HFFc6 (cell line): Measurements from ENCODE around the gene ZNF679. TPM values are rescaled to one million over a fixed set of nuclear protein-coding genes. Genes with fewer than 3 reads are reported as not detected.
A peak's percentile ranks its signal among the peaks of the same experiment; 100 is the strongest.
"Not testable (repeated sequence)": the region's sequence is repeated elsewhere in the genome, so short reads cannot be mapped to it uniquely, and the experiment has no call there.

ENCODE experiments used
- DNase-seq: peaks from one replicate; pipeline ENCODE4 v3.0.0-alpha.2; 2018
- H3K27ac Mint-ChIP-seq: 2 replicates; pipeline ENCODE4 v1.8.0; 2020; ENCODE audit warnings: mild to moderate bottlenecking, mixed read lengths
- H3K27me3 Mint-ChIP-seq: 2 replicates; pipeline ENCODE4 v1.8.0; 2021; ENCODE audit warnings: mild to moderate bottlenecking, moderate library complexity, mixed read lengths; ENCODE audit not compliant: insufficient read depth
- H3K36me3 Mint-ChIP-seq: 2 replicates; pipeline ENCODE4 v1.8.0; 2021; ENCODE audit warnings: low read depth, mixed read lengths
- H3K4me1 Mint-ChIP-seq: 2 replicates; pipeline ENCODE4 v1.8.0; 2020; ENCODE audit warnings: low read depth, mixed read lengths
- H3K4me3 Mint-ChIP-seq: 2 replicates; pipeline ENCODE4 v1.8.0; 2020; ENCODE audit warnings: mild to moderate bottlenecking, moderate library complexity, mixed read lengths
- H3K9me3 Mint-ChIP-seq: 2 replicates; pipeline ENCODE4 v1.8.0; 2020; ENCODE audit warnings: mild to moderate bottlenecking, mixed read lengths
- CTCF ChIP-seq: fragments of 200-600 bp; sonication (generic); IDR thresholded peaks from 2 replicates; pipeline ENCODE4 v1.5.0; 2021; ENCODE audit warnings: antibody characterized with exemption, mild to moderate bottlenecking
- long read RNA-seq: library from polyadenylated mRNA; unstranded; transcript quantifications from one replicate; pipeline ENCODE4 v2.0.0, GENCODE V29; 2019
- total RNA-seq, 6 experiments: library from RNA; stranded (reverse); fragmentation: NEBNext Ultra II Directional; extraction: Animal tissue kit (Norgen Biotek cat#: 25700); gene quantifications; 2 replicates in 1 of 6; 3 replicates in 5 of 6; pipeline ENCODE4 v1.2.3, GENCODE V29; 2021

Gene ZNF679
- total RNA-seq, result not detected
- long read RNA-seq, result 0 reads

- H3K27ac Mint-ChIP-seq, H3K4me3 Mint-ChIP-seq: not testable (repeated sequence)
- H3K9me3 Mint-ChIP-seq, result peaks cover 84% of the 10 kb centered on the region
These were observed at the start of gene ZNF679 for GRCh38 chr7:64228174-64228573. TSS of gene ZNF679 (plus strand) at chr7:64228474. CDS start at chr7:64249118, 20,644 bp downstream.

DNA sequence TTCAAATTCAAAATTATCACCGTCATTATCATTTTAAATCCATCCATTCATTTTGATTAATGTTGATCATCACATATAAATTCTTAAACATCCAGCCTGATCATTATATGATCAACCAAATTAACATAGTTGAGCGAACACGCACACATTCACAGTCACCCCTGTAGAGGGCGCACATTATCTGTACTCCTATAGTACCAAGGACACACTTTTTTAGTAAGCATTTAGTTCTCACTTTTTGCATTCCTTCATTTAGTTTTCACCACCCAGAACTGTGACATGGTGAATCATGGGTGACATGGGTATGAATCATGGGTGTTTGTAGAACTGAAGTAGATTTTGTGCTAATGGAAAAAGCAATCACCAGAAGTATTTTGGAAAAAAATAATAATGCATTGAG lies 47.3 kb upstream of the ZNF679 start:
- H3K4me3 Mint-ChIP-seq, result no peak overlapping the region
- peaks cover 26% of the 10 kb centered on the region for H3K9me3 Mint-ChIP-seq
- no peaks in the 10 kb centered on the region for H3K4me1 Mint-ChIP-seq
- H3K27ac Mint-ChIP-seq, result no peak overlapping the region
- DNase-seq, result no peak
- H3K36me3 Mint-ChIP-seq, result peaks cover 8% of the 10 kb centered on the region; the same call in 1 of the 2 replicates
- H3K27me3 Mint-ChIP-seq, result peaks cover 1% of the 10 kb centered on the region; the same call in 1 of the 2 replicates
- TF ChIP-seq CTCF, result peak; percentile 51

More at GRCh38 chr7:64228174-64228573, at the start of gene ZNF679:
- H3K27me3 Mint-ChIP-seq, H3K4me1 Mint-ChIP-seq, H3K36me3 Mint-ChIP-seq, DNase-seq: not testable (repeated sequence)

GRCh38 chr7:64181586-64181985 lies 46.7 kb upstream of the ZNF679 start:
- no peak for TF ChIP-seq CTCF
- Mint-ChIP-seq H3K36me3 (peaks cover 8% of the 10 kb centered on the region; the same call in 1 of the 2 replicates), H3K27me3 (peaks cover 1% of the 10 kb centered on the region; the same call in 1 of the 2 replicates), H3K4me3 (no peak overlapping the region), H3K9me3 (peaks cover 26% of the 10 kb centered on the region), H3K27ac (no peak overlapping the region), H3K4me1 (no peaks in the 10 kb centered on the region)
- no peak for DNase-seq

- DNase-seq, result no peak
- Mint-ChIP-seq H3K4me3 (no peak overlapping the region), H3K36me3 (peaks cover 8% of the 10 kb centered on the region; the same call in 1 of the 2 replicates), H3K9me3 (peaks cover 27% of the 10 kb centered on the region), H3K27ac (no peak overlapping the region), H3K4me1 (no peaks in the 10 kb centered on the region), H3K27me3 (peaks cover 1% of the 10 kb centered on the region; the same call in 1 of the 2 replicates)
- no peak for TF ChIP-seq CTCF
These were observed 46.1 kb upstream of the ZNF679 start for GRCh38 chr7:64182036-64182790.

GRCh38 chr7:64183126-64183742 lies 45.0 kb upstream of the ZNF679 start:
- Mint-ChIP-seq H3K9me3 (peaks cover 33% of the 10 kb centered on the region), H3K27ac (no peak overlapping the region)
- no peak for DNase-seq

More at GRCh38 chr7:64183126-64183742, 45.0 kb upstream of the ZNF679 start:
- no peak overlapping the region for H3K4me3 Mint-ChIP-seq
- TF ChIP-seq CTCF, result peak; percentile 75
- H3K27me3 Mint-ChIP-seq, result peaks cover 1% of the 10 kb centered on the region; the same call in 1 of the 2 replicates
- peaks cover 8% of the 10 kb centered on the region; the same call in 1 of the 2 replicates for H3K36me3 Mint-ChIP-seq
- H3K4me1 Mint-ChIP-seq, result no peaks in the 10 kb centered on the region
